ENCODE measurements around the gene ALG9. TPM values are rescaled to one million over a fixed set of nuclear protein-coding genes. Genes with fewer than 3 reads are reported as not detected.

ALG9 gene
- total RNA-seq, 2 donors from 2014 or later, result 25.3 to 26.6 TPM

DNA sequence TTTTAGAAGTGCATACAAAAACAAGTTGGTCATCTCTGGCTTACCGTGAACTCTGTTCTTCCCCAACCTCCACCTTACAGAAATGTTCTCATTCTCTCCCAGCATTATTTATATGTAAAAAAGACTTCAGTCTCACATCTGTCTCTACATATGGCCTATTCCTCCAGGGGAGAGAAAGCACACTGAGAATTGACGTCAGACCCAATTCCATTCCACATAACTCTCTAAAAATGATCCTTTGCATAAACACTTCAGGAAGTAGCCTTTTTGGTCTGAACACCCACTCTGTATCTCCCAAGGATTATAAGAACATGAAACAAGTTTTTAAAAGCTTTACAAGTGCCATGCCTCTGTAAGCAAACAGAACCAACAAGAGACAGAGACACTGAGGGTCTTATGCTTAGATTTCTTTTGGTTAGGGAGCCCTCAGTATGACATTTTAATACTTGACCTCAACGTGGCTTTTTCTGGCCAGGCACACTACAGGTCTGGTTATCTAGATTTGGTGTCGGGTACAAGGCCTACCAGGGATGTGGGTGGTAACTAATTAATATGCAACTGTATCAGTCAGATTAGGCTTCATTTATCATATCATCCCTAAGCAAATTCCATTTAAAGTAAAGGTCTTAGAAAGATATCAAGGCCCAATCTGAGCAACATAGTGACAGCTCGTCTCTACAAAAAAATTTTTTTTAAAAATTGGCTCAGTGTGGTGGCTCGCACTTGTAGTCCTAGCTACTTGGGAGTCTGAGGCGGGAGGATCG, 56.6 kb downstream of the ALG9 start:
- H3K36me3 Mint-ChIP-seq (ENCODE audit: low read depth), result peaks cover 11% of the 10 kb centered on the region
- no peak overlapping the region for H3K4me3 Mint-ChIP-seq
- no peak for DNase-seq
- H3K27ac Mint-ChIP-seq, result no peak overlapping the region
- 77 to 95% methylated on average over 6 to 8 of the region's 8 CpGs for WGBS, 2 experiments (ENCODE audit: insufficient coverage in 1 of 2, insufficient read length in 1 of 2)
- H3K27me3 Mint-ChIP-seq (ENCODE audit: insufficient read depth), result no peaks in the 10 kb centered on the region
- H3K4me1 ChIP-seq (ENCODE audit: control insufficient read depth, insufficient read depth, low read length), result no peaks in the 10 kb centered on the region
- no peak overlapping the region for H3K9ac ChIP-seq (ENCODE audit: extremely low read depth, low read length, poor library complexity, severe bottlenecking)
- H3K9me3 ChIP-seq (ENCODE audit: control insufficient read depth, low read length), result peaks cover 4% of the 10 kb centered on the region
- H3K4me1 Mint-ChIP-seq, result no peaks in the 10 kb centered on the region
- no peak overlapping the region for H3K4me3 ChIP-seq (ENCODE audit: low read length)
- TF ChIP-seq, protein P1, sequence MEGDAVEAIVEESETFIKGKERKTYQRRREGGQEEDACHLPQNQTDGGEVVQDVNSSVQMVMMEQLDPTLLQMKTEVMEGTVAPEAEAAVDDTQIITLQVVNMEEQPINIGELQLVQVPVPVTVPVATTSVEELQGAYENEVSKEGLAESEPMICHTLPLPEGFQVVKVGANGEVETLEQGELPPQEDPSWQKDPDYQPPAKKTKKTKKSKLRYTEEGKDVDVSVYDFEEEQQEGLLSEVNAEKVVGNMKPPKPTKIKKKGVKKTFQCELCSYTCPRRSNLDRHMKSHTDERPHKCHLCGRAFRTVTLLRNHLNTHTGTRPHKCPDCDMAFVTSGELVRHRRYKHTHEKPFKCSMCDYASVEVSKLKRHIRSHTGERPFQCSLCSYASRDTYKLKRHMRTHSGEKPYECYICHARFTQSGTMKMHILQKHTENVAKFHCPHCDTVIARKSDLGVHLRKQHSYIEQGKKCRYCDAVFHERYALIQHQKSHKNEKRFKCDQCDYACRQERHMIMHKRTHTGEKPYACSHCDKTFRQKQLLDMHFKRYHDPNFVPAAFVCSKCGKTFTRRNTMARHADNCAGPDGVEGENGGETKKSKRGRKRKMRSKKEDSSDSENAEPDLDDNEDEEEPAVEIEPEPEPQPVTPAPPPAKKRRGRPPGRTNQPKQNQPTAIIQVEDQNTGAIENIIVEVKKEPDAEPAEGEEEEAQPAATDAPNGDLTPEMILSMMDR (conservative IDR thresholded peaks at IDR 0.05), result no peak
- H3K36me3 ChIP-seq (ENCODE audit: control insufficient read depth, insufficient read depth, low read length), result no peaks in the 10 kb centered on the region
- no peak overlapping the region for H3K27ac ChIP-seq (ENCODE audit: low read depth, low read length)
- no peaks in the 10 kb centered on the region for H3K9me3 Mint-ChIP-seq
- no peaks in the 10 kb centered on the region for H3K27me3 ChIP-seq (ENCODE audit: control insufficient read depth, insufficient read depth, low read length, poor library complexity, severe bottlenecking)

DNA sequence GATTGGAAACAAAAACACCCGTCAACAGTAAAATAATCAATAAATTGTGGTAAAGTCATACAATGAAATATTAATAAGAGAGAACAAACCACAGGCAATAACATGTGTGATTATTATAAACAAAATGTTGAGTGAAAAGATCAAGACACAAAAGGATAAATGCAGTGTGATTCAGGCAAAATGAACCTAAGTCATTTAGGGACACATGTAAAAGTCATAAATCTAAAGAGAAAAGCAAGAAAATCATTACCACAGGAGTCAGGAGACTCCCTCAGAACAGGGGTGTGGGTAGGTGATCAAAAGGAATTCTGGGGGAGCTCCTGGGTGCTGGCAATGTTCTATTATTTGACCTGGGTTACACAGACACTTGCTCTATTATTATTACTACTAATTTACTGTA, 57.3 kb downstream of the ALG9 start:
- DNase-seq, result no peak
- H3K36me3 ChIP-seq (ENCODE audit: control insufficient read depth, insufficient read depth, low read length), result no peaks in the 10 kb centered on the region
- no peak overlapping the region for H3K27ac ChIP-seq (ENCODE audit: low read depth, low read length)
- H3K4me3 ChIP-seq (ENCODE audit: low read length), result no peak overlapping the region
- H3K9me3 Mint-ChIP-seq, result no peaks in the 10 kb centered on the region
- H3K27me3 ChIP-seq (ENCODE audit: control insufficient read depth, insufficient read depth, low read length, poor library complexity, severe bottlenecking), result no peaks in the 10 kb centered on the region
- no CpG with 5 or more reads among the region's 1 CpG for WGBS, 2 experiments (ENCODE audit: insufficient coverage in 1 of 2, insufficient read length in 1 of 2)
- H3K4me1 Mint-ChIP-seq, result no peaks in the 10 kb centered on the region
- H3K4me3 Mint-ChIP-seq, result no peak overlapping the region
- peaks cover 11% of the 10 kb centered on the region for H3K36me3 Mint-ChIP-seq (ENCODE audit: low read depth)
- H3K27ac Mint-ChIP-seq, result no peak overlapping the region
- TF ChIP-seq, protein P1 (conservative IDR thresholded peaks at IDR 0.05), result no peak
- peaks cover 4% of the 10 kb centered on the region for H3K9me3 ChIP-seq (ENCODE audit: control insufficient read depth, low read length)
- no peak overlapping the region for H3K9ac ChIP-seq (ENCODE audit: extremely low read depth, low read length, poor library complexity, severe bottlenecking)
- H3K4me1 ChIP-seq (ENCODE audit: control insufficient read depth, insufficient read depth, low read length), result no peaks in the 10 kb centered on the region
- no peaks in the 10 kb centered on the region for H3K27me3 Mint-ChIP-seq (ENCODE audit: insufficient read depth)

DNA sequence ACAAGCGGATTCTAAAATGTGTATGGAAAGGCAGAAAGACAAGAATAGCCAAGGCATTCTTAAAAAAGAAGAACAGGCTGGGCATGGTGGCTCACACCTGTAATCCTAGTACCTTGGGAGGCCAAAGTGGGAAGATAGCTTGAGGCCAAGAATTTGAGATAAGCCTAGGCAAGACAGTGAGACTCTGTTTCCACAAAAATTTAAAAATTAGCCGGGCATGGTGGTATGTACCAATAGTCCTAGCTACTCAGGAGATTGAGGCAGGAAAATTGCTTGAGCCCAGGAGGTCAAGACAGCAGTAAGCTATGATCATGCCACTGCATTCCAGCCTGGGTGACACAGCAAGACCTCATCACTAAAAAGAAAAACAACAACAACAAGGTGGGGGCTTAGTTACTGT, 59.2 kb downstream of the ALG9 start:
- 82 to 96% methylated on average over 2 of the region's 2 CpGs for WGBS, 2 experiments (ENCODE audit: insufficient coverage in 1 of 2, insufficient read length in 1 of 2)
- H3K27ac Mint-ChIP-seq, result no peak overlapping the region
- H3K4me1 ChIP-seq (ENCODE audit: control insufficient read depth, insufficient read depth, low read length), result no peaks in the 10 kb centered on the region
- H3K9me3 ChIP-seq (ENCODE audit: control insufficient read depth, low read length), result peaks cover 4% of the 10 kb centered on the region
- H3K9me3 Mint-ChIP-seq, result no peaks in the 10 kb centered on the region
- no peaks in the 10 kb centered on the region for H3K27me3 Mint-ChIP-seq (ENCODE audit: insufficient read depth)
- no peaks in the 10 kb centered on the region for H3K27me3 ChIP-seq (ENCODE audit: control insufficient read depth, insufficient read depth, low read length, poor library complexity, severe bottlenecking)
- H3K36me3 ChIP-seq (ENCODE audit: control insufficient read depth, insufficient read depth, low read length), result no peaks in the 10 kb centered on the region
- peaks cover 7% of the 10 kb centered on the region for H3K36me3 Mint-ChIP-seq (ENCODE audit: low read depth)
- no peak overlapping the region for H3K4me3 ChIP-seq (ENCODE audit: low read length)
- H3K9ac ChIP-seq (ENCODE audit: extremely low read depth, low read length, poor library complexity, severe bottlenecking), result no peak overlapping the region
- no peak for DNase-seq
- no peak overlapping the region for H3K4me3 Mint-ChIP-seq
- TF ChIP-seq, protein P1 (conservative IDR thresholded peaks at IDR 0.05), result no peak
- peaks cover 6% of the 10 kb centered on the region for H3K4me1 Mint-ChIP-seq
- no peak overlapping the region for H3K27ac ChIP-seq (ENCODE audit: low read depth, low read length)
